Measurements from ENCODE around the gene IL25.
"Not testable (repeated sequence)": the region's sequence is repeated elsewhere in the genome, so short reads cannot be mapped to it uniquely, and the experiment has no call there.

IL25 gene

DNA sequence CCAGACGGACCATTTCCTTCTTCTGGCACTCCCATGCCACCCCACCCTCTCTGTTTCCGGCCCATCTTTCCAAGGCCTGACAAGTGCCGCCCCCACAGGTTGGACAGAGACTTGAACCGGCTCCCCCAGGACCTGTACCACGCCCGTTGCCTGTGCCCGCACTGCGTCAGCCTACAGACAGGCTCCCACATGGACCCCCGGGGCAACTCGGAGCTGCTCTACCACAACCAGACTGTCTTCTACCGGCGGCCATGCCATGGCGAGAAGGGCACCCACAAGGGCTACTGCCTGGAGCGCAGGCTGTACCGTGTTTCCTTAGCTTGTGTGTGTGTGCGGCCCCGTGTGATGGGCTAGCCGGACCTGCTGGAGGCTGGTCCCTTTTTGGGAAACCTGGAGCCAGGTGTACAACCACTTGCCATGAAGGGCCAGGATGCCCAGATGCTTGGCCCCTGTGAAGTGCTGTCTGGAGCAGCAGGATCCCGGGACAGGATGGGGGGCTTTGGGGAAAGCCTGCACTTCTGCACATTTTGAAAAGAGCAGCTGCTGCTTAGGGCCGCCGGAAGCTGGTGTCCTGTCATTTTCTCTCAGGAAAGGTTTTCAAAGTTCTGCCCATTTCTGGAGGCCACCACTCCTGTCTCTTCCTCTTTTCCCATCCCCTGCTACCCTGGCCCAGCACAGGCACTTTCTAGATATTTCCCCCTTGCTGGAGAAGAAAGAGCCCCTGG, 3.1 kb downstream of the IL25 start:
- no peak for DNase-seq (ENCODE audit: low spot score)

DNA sequence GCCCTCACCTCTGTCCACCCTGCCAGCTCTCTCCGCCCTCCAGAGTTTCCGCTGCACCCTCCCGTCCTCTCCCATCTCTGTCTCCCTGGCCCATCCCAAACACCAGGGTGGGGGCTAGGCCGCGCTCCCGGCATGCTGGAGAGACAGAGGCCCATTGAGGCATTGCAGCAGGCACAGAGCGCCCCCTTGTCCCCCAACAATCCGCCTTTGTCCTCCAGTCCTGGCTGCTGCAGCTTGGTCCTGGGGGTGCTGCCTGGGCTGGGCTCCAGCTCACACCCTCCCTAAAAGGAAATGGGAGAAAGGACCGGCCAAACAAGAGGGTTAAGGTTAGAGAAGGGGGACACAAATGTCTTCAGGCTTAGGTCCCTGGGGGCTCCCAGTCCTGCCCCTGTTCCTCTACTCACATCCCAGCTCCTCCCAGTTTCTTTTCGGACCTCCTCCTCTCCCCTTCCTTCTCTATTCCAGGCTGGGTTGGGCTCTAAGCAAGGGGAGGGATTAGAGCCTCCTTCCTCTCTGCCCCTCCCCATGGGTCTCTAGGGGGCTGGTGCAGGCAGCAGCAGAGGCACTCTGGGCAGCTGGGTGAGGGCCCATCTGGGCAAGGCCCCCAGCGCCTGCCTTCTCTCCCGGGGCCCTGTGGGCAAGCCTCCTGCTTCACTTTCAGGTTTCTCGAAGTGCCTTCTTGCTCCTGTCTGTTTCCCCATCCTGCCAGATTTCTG, 4.0 kb downstream of the IL25 start, which contains the start of gene CMTM5:
TSS of gene CMTM5 (plus strand) at position 565 of the 716 bp plus-strand sequence. CDS start 206 bp downstream, outside the sequence.
- peak; percentile 48 for DNase-seq (ENCODE audit: low spot score)

DNA sequence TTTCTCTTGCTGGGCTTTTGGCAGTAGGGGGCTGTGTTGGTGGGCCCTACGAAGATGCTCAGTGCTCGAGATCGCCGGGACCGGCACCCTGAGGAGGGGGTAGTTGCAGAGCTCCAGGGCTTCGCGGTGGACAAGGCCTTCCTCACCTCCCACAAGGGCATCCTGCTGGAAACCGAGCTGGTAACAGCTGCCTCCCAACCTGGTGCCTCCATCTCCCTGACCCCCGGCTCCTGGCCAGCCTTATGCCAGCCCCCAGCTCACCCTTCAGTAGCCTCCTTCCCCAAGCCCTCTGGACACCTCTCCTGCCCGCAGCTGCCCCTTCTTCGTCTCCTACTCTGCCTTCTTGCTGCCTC, 4.6 kb downstream of the IL25 start:
- no peak for DNase-seq (ENCODE audit: low spot score)

DNA sequence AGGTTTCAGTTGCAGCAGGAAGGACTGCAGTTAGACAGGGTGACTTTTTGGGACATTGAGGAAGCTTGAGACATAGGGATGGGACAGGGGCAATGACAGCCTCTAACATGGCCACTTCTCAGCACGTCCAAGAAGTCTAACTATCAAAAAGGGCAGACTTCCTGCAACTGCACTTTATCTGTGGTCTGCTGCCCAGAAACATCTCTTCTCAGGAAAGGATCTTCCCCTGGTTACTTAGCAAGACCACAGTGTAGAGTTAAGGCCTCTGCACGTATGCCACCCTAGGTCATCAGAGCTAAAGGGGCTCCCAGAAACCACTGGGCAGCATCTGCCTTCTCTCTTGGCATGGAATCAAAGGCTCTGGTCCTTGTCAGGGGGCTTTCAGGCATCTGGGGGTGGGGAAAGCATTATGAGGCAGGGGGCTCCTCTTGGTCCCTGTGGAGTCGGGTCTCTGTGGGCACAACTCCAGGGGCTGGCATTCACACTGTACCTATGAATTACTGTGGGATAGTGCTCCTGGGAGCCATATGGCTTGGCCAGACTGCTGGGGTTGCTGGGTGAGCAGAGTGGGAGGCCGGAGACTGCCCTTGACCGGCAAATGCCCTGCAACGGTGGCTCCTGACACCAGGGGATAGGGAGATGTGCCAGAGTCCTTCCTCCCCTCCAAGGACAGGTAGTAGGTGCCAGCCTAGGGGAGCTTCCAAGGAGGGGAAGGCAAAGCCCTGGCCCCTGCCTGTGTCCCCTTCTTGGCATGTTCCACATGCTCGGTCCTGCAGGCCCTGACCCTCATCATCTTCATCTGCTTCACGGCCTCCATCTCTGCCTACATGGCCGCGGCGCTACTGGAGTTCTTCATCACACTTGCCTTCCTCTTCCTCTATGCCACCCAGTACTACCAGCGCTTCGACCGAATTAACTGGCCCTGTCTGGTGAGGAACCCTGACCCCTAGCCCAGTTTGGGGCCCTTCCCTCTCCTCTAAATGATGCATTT, 5.3 kb downstream of the IL25 start:
- DNase-seq (ENCODE audit: low spot score), result no peak

DNA sequence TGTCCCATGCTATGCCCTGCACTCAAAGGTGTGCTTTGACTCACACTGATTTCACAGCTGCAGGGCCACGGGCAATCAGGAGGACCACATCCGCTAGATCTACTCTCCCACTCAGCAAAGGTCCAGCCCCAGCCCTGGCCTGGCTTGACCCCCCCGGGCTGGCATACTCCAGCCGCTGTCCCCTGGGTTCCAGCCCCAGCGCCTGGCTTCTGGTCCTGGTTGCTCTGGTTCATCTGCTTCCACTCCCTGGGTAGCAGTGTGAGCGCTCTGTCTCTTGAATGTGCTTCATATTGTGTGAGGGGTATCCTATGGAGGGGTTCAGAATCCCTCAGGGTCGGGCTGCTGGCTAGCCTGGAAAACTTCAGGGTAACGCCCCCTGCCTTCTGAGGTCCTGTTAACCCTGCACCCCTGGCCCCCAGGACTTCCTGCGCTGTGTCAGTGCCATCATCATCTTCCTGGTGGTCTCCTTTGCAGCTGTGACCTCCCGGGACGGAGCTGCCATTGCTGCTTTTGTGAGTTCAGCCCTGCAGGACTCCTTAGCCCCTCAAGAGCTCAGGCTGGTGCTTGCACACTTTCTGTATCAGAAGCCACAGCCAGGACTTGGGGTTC, 6.1 kb downstream of the IL25 start:
- no peak for DNase-seq (ENCODE audit: low spot score)

DNA sequence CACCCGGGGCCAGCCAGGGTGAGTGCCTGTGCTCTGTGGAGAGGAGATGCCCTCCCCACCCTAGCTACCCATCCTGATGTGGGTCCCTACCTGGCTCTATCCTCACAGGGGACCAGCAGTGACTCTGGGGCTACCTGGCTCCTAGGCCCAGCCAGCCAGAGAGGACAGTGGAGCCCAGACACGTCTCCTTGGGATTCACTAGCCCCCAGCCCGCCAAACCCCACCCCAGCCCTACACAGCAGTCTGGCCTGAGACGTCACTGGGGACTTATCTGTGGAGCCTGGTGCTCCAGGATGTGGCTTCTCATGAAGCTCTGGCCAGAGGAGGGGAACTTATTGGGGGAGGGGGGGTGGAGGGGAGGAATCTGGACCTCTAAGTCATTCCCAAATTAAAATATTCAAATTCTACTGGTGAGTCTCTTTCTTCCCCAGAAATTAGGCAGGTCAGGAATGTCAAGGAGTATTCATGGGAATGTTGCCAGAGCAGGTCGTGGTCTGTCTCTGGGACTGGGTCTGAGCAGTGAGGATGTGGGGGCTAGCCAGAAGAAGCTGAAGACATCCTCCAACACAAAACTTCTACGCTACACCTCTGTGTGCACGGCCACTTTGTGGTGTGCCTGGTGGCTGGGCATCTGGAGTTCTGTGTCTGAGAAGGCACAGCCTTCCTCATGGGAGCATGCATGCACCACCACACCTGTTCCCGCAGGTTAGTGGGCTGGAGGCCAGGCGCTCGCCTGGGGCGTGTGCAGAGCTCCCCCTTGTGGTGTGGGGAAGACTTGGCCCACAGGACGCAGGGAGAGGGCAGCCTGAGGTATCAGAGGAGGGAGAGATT, 7.0 kb downstream of the IL25 start:
- peak; percentile 59 for DNase-seq (ENCODE audit: low spot score)

DNA sequence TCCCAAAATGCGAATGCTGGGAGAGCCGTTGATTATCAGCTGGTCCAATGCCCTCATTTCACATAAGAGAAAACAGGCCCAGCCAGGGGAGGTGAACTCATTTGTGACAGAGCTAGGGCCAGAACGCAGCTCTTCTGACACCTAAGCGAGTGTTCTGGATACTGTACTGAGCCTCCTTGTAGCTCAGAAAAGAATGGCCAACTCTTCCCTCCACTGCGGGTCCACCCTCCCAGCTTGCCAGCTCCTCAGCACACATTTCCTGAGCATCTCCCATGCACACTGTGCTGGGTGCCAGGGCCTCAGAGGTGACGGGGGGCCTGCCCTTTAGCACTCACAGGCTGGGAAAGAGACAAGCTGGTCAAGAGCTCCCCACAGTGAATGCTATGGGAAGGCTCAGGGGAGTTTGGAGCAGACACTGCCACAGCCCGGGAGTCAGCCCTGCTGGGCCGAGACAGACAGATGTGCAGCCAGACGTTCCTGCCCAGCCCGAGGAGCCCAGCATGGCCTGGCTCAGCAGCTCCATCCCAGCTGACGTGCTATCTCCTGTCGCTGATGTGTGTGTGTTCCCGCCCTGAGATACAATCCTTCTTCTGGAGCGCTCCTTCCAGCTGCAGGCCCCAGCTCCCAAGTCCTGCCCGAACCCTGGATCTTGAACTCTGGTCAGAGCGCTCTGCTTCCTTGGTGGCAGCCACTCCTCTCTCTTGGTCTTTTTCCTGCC, 7.7 kb downstream of the IL25 start:
- no peak for DNase-seq (ENCODE audit: low spot score)

DNA sequence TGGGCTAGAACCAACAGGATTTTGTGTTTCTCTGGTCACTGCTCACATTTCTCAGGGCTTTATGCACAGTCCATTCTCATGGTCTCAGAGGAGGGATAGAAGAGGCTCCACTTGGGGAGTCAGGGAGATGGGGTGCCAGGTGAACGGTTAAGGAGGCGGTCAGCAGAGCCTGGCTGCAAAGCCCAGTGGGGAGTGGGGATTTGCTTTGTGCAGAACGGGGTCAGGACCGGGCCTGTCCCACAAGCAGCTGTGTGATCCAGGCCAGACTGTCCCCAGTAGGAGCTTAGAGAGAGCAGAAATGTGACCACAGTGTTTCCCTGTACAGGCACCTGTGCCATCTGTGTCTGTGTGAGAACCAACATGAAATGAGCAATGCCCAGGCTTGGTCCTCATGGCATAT, 8.4 kb downstream of the IL25 start:
- no peak for DNase-seq (ENCODE audit: low spot score)

DNA sequence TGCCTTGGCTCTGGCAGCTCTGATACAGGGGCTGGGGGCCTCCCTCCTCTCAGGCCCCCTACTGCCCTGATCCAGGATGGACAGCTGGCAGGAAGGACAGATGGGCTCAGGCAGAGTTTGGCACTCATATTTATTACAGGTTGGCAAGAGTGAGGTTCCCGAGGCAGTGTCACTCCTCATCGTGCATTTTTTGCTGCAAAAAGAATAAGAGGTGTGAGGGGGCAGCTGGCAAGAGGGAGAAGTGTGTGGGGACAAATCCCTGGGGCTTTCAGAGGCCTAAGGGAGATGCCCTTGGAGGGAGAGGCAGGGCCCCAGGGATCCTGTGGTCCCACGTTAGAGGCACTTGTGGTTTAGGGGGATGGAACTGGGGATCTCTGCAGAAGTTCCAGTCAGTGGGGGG, 9.3 kb downstream of the IL25 start:
- no peak for DNase-seq (ENCODE audit: low spot score)

DNA sequence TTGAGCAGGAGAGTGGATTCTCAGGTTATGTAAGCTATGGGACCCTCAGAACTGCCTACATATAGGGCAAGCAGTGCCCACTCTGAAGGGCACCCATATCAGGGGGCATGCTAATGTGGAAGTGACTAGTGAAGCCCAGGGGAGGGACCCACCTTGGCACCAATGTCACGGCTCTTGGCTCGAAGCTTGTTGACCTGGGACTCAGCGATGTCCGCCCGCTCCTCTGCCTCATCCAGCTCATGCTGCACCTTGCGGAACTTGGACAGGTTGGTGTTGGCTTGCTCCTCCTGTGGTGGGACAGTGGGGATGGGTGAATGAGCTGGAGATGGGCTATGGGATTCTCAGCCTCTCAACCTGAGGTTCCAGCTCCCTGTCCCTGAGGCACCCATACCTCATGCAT, 9.7 kb downstream of the IL25 start:
- DNase-seq (ENCODE audit: low spot score), result no peak

DNA sequence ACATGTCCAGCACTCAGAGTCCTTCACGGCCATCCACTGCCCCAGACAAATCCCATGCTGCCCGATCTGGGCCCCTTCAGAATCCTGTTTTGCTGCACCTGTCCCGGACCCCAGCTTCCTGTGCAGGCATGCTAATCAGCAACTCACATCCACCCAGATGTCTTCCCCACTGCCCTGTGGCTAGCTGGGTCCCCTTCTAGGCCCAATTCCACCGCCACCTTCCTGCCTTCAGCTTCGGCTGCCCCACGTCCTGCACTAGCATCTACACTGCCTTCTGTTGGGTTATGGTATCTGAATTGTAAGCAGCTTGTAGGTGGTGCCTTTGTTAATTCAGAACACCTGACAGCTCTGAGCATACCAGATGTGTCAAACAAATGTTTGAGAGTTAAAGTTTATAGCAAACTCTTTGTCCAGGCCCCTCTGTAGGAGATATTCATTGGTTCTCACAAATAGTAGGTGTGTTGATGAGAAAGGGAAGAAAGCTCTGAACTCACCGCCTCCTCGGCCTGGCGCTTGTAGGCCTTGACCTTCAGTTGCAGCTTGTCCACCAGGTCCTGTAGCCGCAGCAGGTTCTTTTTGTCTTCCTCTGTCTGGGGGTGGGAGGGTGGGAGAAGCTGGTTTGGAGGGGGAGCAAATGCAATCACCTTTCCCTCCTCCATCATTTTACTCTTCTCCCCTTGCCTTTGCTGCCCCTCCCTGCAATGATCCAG, 10.3 kb downstream of the IL25 start:
- no peak for DNase-seq (ENCODE audit: low spot score)

DNA sequence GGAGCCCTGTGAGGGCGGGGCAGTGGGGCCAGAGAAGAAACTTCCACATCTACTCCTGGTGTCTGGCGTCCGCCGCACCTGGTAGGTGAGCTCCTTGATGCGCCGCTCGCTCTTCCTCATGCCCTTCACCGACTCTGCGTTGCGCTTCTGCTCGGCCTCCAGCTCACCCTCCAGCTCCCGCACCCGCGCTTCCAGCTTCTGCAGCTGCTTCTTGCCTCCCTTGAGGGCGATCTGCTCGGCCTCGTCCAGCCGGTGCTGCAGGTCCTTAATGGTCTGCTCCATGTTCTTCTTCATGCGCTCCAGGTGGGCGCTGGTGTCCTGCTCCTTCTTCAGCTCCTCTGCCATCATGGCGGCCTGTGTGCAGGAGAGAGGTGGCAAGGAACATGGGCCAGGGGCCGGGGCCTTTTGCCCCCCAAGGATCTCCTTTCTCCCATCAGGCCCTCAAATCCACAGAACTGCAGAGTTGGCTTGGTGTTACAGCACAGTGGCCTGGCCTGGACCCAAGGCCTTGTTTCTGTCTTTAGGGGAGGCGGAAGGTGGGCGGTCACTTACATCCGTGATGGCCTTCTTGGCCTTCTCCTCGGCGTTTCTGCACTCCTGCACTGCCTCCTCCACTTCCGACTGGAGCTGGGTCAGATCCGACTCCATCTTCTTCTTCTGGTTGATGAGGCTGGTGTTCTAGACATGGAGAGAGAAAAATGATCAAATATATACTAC, 11.9 kb downstream of the IL25 start:
- no peak for DNase-seq (ENCODE audit: low spot score)

DNA sequence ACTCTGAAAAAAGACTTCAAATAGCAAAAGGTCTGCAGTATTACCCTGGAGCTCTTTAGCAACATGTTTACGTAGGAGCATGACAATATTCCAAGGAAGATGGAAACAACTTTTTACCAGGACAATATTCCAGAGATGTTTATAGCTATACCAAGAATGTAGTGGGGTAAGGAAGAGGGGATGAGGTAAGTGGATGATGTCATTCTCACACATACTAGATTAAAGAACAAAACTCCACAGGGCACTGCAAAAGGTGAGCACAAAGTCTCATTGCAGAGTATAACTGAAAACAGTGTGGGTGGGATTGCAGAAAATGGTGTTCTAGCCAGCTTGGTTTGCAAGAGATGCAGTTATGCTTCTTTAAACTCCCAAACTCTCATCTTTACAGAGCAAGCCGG, 12.6 kb downstream of the IL25 start:
- DNase-seq (ENCODE audit: low spot score), result no peak

DNA sequence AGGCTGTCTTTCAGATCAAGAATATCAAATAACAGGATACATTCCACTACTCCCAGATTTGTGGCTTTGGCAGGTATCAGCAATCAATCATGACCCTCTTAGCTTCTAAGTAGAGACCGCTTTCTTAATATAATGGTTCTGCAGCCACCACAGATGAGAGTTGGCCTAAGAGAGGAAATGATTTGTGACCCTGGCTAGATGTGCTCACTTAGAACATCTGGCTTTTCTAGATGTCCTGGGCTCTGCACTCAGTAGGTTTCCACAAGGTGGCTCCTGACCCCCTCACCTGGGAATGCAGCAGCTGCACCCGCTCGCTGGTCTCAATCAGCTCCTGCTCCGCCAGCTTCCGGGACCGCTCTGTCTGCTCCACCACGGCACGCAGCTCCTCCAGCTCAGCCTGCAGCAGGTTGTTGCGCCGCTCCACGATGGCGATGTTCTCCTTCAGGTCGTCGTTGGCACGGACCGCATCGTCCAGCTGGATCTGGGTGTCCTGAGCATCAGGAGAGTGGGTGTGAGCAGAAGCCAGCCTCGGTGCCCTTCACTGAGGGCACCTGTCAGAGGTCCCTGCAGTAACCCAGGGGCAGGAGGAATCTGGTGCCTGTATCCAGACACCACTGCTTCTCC, 13.1 kb downstream of the IL25 start:
- no peak for DNase-seq (ENCODE audit: low spot score)

DNA sequence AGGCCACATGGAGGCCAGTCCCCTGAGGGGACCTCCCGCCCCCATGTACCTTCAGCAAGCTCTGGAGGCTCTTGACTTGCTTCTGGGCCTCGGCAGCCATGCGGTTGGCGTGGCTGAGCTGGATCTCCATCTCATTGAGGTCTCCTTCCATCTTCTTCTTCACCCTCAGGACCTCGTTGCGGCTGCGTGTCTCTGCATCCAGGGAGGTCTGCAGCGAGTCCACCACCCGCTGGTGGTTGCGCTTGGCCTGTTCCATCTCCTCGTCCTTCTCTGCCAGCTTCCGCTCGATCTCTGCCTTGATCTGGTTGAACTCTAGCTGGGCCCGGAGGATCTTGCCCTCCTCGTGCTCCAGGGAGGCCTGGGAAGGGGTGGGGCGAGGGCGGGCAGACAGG, 13.7 kb downstream of the IL25 start:
- DNase-seq (ENCODE audit: low spot score), result not testable (repeated sequence)

DNA sequence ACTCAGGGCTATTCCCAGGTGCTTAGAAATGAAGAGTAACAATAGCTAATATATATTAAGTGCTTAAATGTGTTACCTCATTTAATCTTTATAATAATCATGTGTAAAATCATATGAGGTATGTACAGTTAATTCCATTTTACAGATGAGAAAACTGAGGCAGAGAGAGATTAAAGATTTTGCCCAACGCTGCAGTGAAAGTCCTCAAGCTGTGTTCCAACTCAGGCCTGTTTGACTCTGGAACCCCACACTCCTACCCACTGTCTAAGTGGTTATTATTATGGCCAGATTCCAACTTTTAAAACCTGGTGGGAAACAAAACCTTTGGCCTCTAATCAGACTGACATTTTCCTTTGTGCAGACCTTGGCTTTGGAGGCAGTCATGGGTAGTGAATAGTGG, 14.4 kb downstream of the IL25 start:
- no peak for DNase-seq (ENCODE audit: low spot score)

DNA sequence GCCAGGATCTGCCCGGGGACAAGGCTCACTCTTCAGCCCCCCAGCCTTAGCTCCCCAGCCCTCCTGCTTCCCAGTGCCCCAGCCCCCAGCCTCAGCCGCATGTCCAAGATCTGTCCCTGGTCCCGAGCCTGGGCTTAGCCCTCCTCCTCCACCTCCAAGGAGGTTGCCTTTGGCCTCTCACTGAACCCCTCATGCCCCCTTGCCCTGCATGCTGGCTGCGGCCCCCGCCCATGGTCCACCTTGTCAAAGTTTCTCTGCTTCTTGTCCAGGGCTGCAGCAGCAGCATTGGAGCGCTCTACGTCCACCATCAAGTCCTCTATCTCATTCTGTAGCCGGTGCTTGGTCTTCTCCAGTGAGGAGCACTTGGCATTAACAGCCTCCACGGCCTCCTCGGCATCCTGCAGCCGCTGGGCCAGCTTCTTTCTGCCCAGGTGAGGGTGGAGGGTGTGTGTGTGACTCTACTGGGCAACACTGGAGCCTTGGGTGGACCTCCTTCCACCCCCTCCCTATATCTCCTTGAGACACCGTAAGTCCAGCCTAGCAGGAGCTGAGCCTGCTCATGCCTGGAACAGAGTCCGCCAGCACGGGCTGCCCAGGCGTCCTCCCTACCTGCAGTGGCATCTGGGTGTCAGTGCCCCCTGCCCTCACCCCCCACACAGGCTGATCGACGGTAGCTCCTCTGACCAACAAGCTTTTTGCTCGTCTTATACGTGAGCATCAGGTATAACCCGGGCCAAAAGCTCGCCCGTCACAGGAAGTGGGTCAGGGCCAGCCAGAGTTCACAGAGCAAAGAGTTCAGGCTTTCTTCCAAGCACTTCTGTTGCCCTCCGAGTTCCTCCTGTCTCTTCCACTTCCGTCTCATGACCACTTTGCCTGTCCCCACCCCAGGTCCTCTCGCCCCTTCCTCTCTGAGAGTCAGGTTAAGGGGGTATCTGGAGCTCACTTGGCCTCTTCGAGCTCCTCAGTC, 15.6 kb downstream of the IL25 start:
- no peak for DNase-seq (ENCODE audit: low spot score)

Measured in SK-N-DZ (cell line).